PFSK-1 (cell line): Measurements from ENCODE around the gene GK2.

Experiments used
- REST ChIP-seq, 2 experiments: IDR thresholded peaks; 2 replicates each; pipeline versions ENCODE4 v1.6.1 to v1.8.0; 2011 to 2012; ENCODE audit warnings: low read depth in 2 of 2, low read length in 2 of 2, control low read depth in 1 of 2, inconsistent platforms in 1 of 2, mild to moderate bottlenecking in 1 of 2, moderate library complexity in 1 of 2; ENCODE audit not compliant: insufficient read depth in 1 of 2
- SIN3A ChIP-seq: IDR thresholded peaks from 2 replicates; pipeline ENCODE4 v1.6.1; 2012; ENCODE audit warnings: mild to moderate bottlenecking, low read length, moderate library complexity, borderline replicate concordance; ENCODE audit not compliant: insufficient read depth
- TAF1 ChIP-seq: IDR thresholded peaks from 2 replicates; pipeline ENCODE4 v1.6.1; 2012; ENCODE audit warnings: low read length, control low read depth, borderline replicate concordance; ENCODE audit not compliant: insufficient read depth

- TF ChIP-seq REST (IDR thresholded peaks at IDR 0.05; ENCODE audit: insufficient read depth in 1 of 2, low read depth in 2 of 2, low read length in 2 of 2) (no peak), TAF1 (no peak), SIN3A (no peak)
Observed at GRCh38 chr4:79431839-79432238, 23.8 kb upstream of the GK2 start.
